HEK293 (cell line): Measurements from ENCODE around the gene SMARCD1.
A peak's percentile ranks its signal among the peaks of the same experiment; 100 is the strongest.

ENCODE experiments used
- CTCF ChIA-PET: fragments of 350-600 bp; formaldehyde crosslinking; extraction: SDS; loops from one replicate; lab custom pipeline; 2021; ENCODE audit warnings: antibody characterized with exemption; lab: Yijun Ruan, JAX
- POLR2A ChIA-PET: fragments of 300-600 bp; formaldehyde crosslinking; extraction: SDS; loops from one replicate; lab custom pipeline; 2020; ENCODE audit warnings: antibody characterized with exemption, inconsistent platforms; lab: Yijun Ruan, JAX
- H3K27ac ChIP-seq: fragments of 200-500 bp; sonication (Bioruptor generic); 2 replicates; pipeline ENCODE4 v1.5.1; 2014; ENCODE audit warnings: low read depth, low read length, control low read depth, inconsistent platforms; ENCODE audit errors: extremely low read depth
- H3K36me3 ChIP-seq, 2 experiments: fragments of 200-500 bp in 1 of 2; sonication (Bioruptor generic) in 1 of 2; 1 replicate in 1 of 2; 2 replicates in 1 of 2; pipeline ENCODE4 v1.5.1; 2014 to 2017; ENCODE audit warnings: inconsistent platforms in 2 of 2, low read length in 2 of 2; ENCODE audit not compliant: control insufficient read depth in 2 of 2, insufficient read depth in 1 of 2
- H3K4me1 ChIP-seq: fragments of 200-500 bp; sonication (Bioruptor generic); 2 replicates; pipeline ENCODE4 v1.5.1; 2014; ENCODE audit warnings: mild to moderate bottlenecking, low read length, inconsistent platforms; ENCODE audit not compliant: control insufficient read depth, insufficient read depth
- H3K4me3 ChIP-seq: 2 replicates; pipeline ENCODE4 v1.5.1; 2011; ENCODE audit warnings: low read depth, mild to moderate bottlenecking, control low read depth, low read length, moderate library complexity
- H3K9me3 ChIP-seq: fragments of 200-500 bp; sonication (Bioruptor generic); 2 replicates; pipeline ENCODE4 v1.5.1; 2014; ENCODE audit warnings: low read depth, low read length, inconsistent platforms; ENCODE audit not compliant: control insufficient read depth, insufficient read depth
- BCL11A ChIP-seq: fragments of 450-650 bp; formaldehyde crosslinking; IDR thresholded peaks from 2 replicates; pipeline ENCODE4 v1.5.1; 2016; ENCODE audit warnings: low read depth, missing biosample characterization, missing genetic modification characterization
- GLIS2 ChIP-seq: fragments of 450-650 bp; formaldehyde crosslinking; IDR thresholded peaks from 2 replicates; pipeline ENCODE4 v1.5.1; 2016; ENCODE audit warnings: missing biosample characterization, missing genetic modification characterization
- PRDM2 ChIP-seq: fragments of 450-650 bp; formaldehyde crosslinking; IDR thresholded peaks from 2 replicates; pipeline ENCODE4 v1.5.1; 2016; ENCODE audit warnings: missing biosample characterization, missing genetic modification characterization, borderline replicate concordance
- REST ChIP-seq: fragments of 450-650 bp; formaldehyde crosslinking; IDR thresholded peaks from 2 replicates; pipeline ENCODE4 v1.5.1; 2016; ENCODE audit warnings: missing biosample characterization, missing genetic modification characterization
- SP2 ChIP-seq: fragments of 450-650 bp; formaldehyde crosslinking; IDR thresholded peaks from 2 replicates; pipeline ENCODE4 v1.5.1; 2016; ENCODE audit warnings: missing biosample characterization, missing genetic modification characterization
- SP3 ChIP-seq: fragments of 450-650 bp; formaldehyde crosslinking; IDR thresholded peaks from 2 replicates; pipeline ENCODE4 v1.5.1; 2016; ENCODE audit warnings: missing biosample characterization, missing genetic modification characterization
- ZBTB48 ChIP-seq: fragments of 450-650 bp; formaldehyde crosslinking; IDR thresholded peaks from 2 replicates; pipeline ENCODE4 v1.5.1; 2016; ENCODE audit warnings: missing biosample characterization, missing genetic modification characterization
- ZFP69B ChIP-seq: fragments of 450-650 bp; formaldehyde crosslinking; IDR thresholded peaks from 2 replicates; pipeline ENCODE4 v1.5.1; 2016; ENCODE audit warnings: missing biosample characterization, missing genetic modification characterization
- ZNF223 ChIP-seq: fragments of 450-650 bp; formaldehyde crosslinking; IDR thresholded peaks from 2 replicates; pipeline ENCODE4 v1.5.1; 2016; ENCODE audit warnings: missing biosample characterization, missing genetic modification characterization
- ZNF324 ChIP-seq: fragments of 450-650 bp; formaldehyde crosslinking; IDR thresholded peaks from 2 replicates; pipeline ENCODE4 v1.5.1; 2016; ENCODE audit warnings: missing biosample characterization, missing genetic modification characterization
- ZNF501 ChIP-seq: fragments of 450-650 bp; formaldehyde crosslinking; IDR thresholded peaks from 2 replicates; pipeline ENCODE4 v1.5.1; 2016; ENCODE audit warnings: missing biosample characterization, missing genetic modification characterization
- ZNF510 ChIP-seq: fragments of 450-650 bp; formaldehyde crosslinking; IDR thresholded peaks from 2 replicates; pipeline ENCODE4 v1.5.1; 2018; ENCODE audit warnings: mild to moderate bottlenecking, missing genetic modification characterization, missing biosample characterization; ENCODE audit not compliant: insufficient replicate concordance
- ZNF555 ChIP-seq: fragments of 450-650 bp; formaldehyde crosslinking; conservative IDR thresholded peaks from 2 replicates; pipeline ENCODE4 v1.5.1; 2017; ENCODE audit warnings: missing biosample characterization, mild to moderate bottlenecking, missing genetic modification characterization, inconsistent platforms
- ZNF561 ChIP-seq: fragments of 450-650 bp; IDR thresholded peaks from 2 replicates; pipeline ENCODE4 v1.5.1; 2018; ENCODE audit warnings: missing biosample characterization, missing genetic modification characterization, borderline replicate concordance
- ZNF610 ChIP-seq: fragments of 450-650 bp; formaldehyde crosslinking; IDR thresholded peaks from 2 replicates; pipeline ENCODE4 v1.5.1; 2016; ENCODE audit warnings: missing biosample characterization, missing genetic modification characterization, borderline replicate concordance
- ZNF639 ChIP-seq: fragments of 450-650 bp; formaldehyde crosslinking; IDR thresholded peaks from 2 replicates; pipeline ENCODE4 v1.5.1; 2016; ENCODE audit warnings: missing biosample characterization, missing genetic modification characterization
- ZNF677 ChIP-seq: fragments of 450-650 bp; IDR thresholded peaks from 2 replicates; pipeline ENCODE4 v1.5.0; 2018; ENCODE audit warnings: missing biosample characterization, mild to moderate bottlenecking, missing genetic modification characterization, moderate library complexity
- ZNF692 ChIP-seq: fragments of 450-650 bp; formaldehyde crosslinking; IDR thresholded peaks from 2 replicates; pipeline ENCODE4 v1.5.1; 2016; ENCODE audit warnings: missing biosample characterization, missing genetic modification characterization
- ZNF843 ChIP-seq: fragments of 450-650 bp; formaldehyde crosslinking; IDR thresholded peaks from 2 replicates; pipeline ENCODE4 v1.5.1; 2016; ENCODE audit warnings: missing biosample characterization, missing genetic modification characterization
- ZSCAN4 ChIP-seq: fragments of 450-650 bp; formaldehyde crosslinking; IDR thresholded peaks from 2 replicates; pipeline ENCODE4 v1.5.1; 2017; ENCODE audit warnings: missing biosample characterization, missing genetic modification characterization
- ZSCAN5A ChIP-seq: fragments of 450-650 bp; formaldehyde crosslinking; IDR thresholded peaks from 2 replicates; pipeline ENCODE4 v1.5.1; 2016; ENCODE audit warnings: missing biosample characterization, missing genetic modification characterization

The SMARCD1 gene

GRCh38 chr12:50111693-50112455 lies 26.7 kb downstream of the SMARCD1 start, which contains the start of gene COX14:
COX14 (plus strand) TSS chr12:50112236; CDS start chr12:50120044, 7,808 bp downstream.
- peaks cover 0 to 10% of the 10 kb centered on the region in 2 experiments; a peak in 2 of 3 replicates for H3K36me3 ChIP-seq
- peak within 1 kb of the TSS; percentile 65 for H3K27ac ChIP-seq
- CTCF ChIA-PET = interaction anchor here (0.5 to 5.1 kb wide), 40 partner anchors 9 to 393 kb away, joined by 3 to 53 read pairs (median 4); partner anchors contain the start of genes CERS5, DIP2B, GPD1 and SMARCD1
- no peaks in the 10 kb centered on the region for H3K9me3 ChIP-seq
- H3K4me3 ChIP-seq = peak within 1 kb of the TSS; percentile 75
- POLR2A ChIA-PET = interaction anchor here (0.6 to 5.0 kb wide), 38 partner anchors 9 to 426 kb away, joined by 3 to 68 read pairs (median 4); partner anchors contain the start of genes CERS5, GPD1, LIMA1 and RACGAP1
- H3K4me1 ChIP-seq = peaks cover 6% of the 10 kb centered on the region; the same call in 1 of the 2 replicates
- TF ChIP-seq PRDM2 = no peak
- peak; percentile 75 for TF ChIP-seq ZFP69B (tag by site-specific recombination)
- TF ChIP-seq SP3 (tag by site-specific recombination) = peak; percentile 90
- peak; percentile 83 for TF ChIP-seq ZNF692 (tag by site-specific recombination)
- TF ChIP-seq ZNF501 (tag by site-specific recombination) = peak; percentile 99
- peak; percentile 20; the same call in 1 of the 2 replicates for TF ChIP-seq ZSCAN5A
- no peak for TF ChIP-seq ZNF510 (tag by site-specific recombination)
- TF ChIP-seq ZNF223 (tag by site-specific recombination) = no peak
- 0 out of 2 replicates have a peak, but pooled peaks have one; percentile 61 for TF ChIP-seq ZNF324 (tag by site-specific recombination)
- TF ChIP-seq ZNF677 (tag by site-specific recombination) = no peak
- TF ChIP-seq ZBTB48 (tag by site-specific recombination) = peak; percentile 85
- TF ChIP-seq SP2 = peak; percentile 99
- TF ChIP-seq GLIS2 = no peak
- no peak for TF ChIP-seq BCL11A
- TF ChIP-seq REST = no peak
- TF ChIP-seq ZNF639 (tag by site-specific recombination) = peak; percentile 66; the same call in 1 of the 2 replicates
- peak; percentile 58 for TF ChIP-seq ZNF843
- peak; percentile 49; the same call in 1 of the 2 replicates for TF ChIP-seq ZNF610 (tag by site-specific recombination)
- TF ChIP-seq ZSCAN4 (tag by site-specific recombination) = peak; percentile 55
- no peak; the same call in 1 of the 2 replicates for TF ChIP-seq ZNF561 (tag by site-specific recombination)
- TF ChIP-seq ZNF555 = no peak
